B cell (primary cell): ENCODE data around the gene MYBPC3. TPM values are rescaled to one million over a fixed set of nuclear protein-coding genes. Genes with fewer than 3 reads are reported as not detected.
A peak's percentile ranks its signal among the peaks of the same experiment; 100 is the strongest.

Experiments
- ATAC-seq: fragments of 200-7000 bp; cut with Tn5 transposase; one replicate; pipeline ENCODE4 v1.10.0; 2021; ENCODE audit warnings: low read depth, mild to moderate bottlenecking, moderate number of reproducible peaks, moderate library complexity
- CTCF ChIA-PET: fragments of 350-600 bp; sonication (Branson Sonifier 250); formaldehyde crosslinking; loops from one replicate; lab custom pipeline; 2021; ENCODE audit warnings: antibody characterized with exemption, inconsistent platforms; lab: Charles Lee
- POLR2A ChIA-PET: fragments of 350-600 bp; sonication (Branson Sonifier 250); formaldehyde crosslinking; loops from one replicate; lab custom pipeline; 2021; ENCODE audit warnings: antibody characterized with exemption; lab: Charles Lee
- DNase-seq: peaks from one replicate; pipeline ENCODE4 v3.0.0; 2013
- H2AFZ ChIP-seq: 2 replicates; pipeline ENCODE4 v1.6.1; 2012; ENCODE audit warnings: mild to moderate bottlenecking, low read depth, low read length; ENCODE audit not compliant: insufficient read depth, poor library complexity, severe bottlenecking
- H3K27ac ChIP-seq, 2 donors: 1 replicate in 1 of 2; 2 replicates in 1 of 2; pipeline ENCODE4 v1.5.1; 2012 to 2013; ENCODE audit warnings: low read length in 2 of 2, mild to moderate bottlenecking in 2 of 2, moderate library complexity in 1 of 2
- H3K27me3 ChIP-seq, 4 experiments: fragments of 200-600 bp in 1 of 4; sonication (generic) in 1 of 4; replicated peaks in 1 of 4; 1 replicate in 2 of 4; 2 replicates in 2 of 4; pipeline versions ENCODE4 v1.6.1 to v1.7.0; 2013 to 2016; ENCODE audit warnings: low read length in 3 of 4, mild to moderate bottlenecking in 2 of 4, mixed read lengths in 1 of 4, moderate library complexity in 1 of 4; ENCODE audit not compliant: insufficient read depth in 4 of 4, control insufficient read depth in 3 of 4; ENCODE audit errors: control extremely low read depth in 1 of 4
- H3K36me3 ChIP-seq, 2 experiments: replicated peaks in 1 of 2; 1 replicate in 1 of 2; 2 replicates in 1 of 2; pipeline versions ENCODE4 v1.6.1 to v1.7.1; 2013; ENCODE audit warnings: low read length in 1 of 2; ENCODE audit not compliant: insufficient read depth in 2 of 2, control insufficient read depth in 1 of 2; ENCODE audit errors: control extremely low read depth in 1 of 2, extremely low read depth in 1 of 2
- H3K4me1 ChIP-seq, 2 donors: fragments of 200-600 bp in 1 of 2; sonication (generic) in 1 of 2; 1 replicate in 1 of 2; 2 replicates in 1 of 2; pipeline versions ENCODE4 v1.5.1 to v1.6.1; 2013 to 2017; ENCODE audit warnings: low read length in 2 of 2; ENCODE audit not compliant: control insufficient read depth in 2 of 2, insufficient read depth in 2 of 2
- H3K4me2 ChIP-seq: replicated peaks from 2 replicates; pipeline ENCODE3; 2012; ENCODE audit warnings: mild to moderate bottlenecking, low read depth, low read length; ENCODE audit not compliant: poor library complexity, severe bottlenecking
- H3K4me3 ChIP-seq, 5 experiments: fragments of 200-600 bp in 1 of 5; sonication (generic) in 1 of 5; 1 replicate in 3 of 5; 2 replicates in 2 of 5; pipeline versions ENCODE4 v1.5.1 to v1.7.0; 2011 to 2016; ENCODE audit warnings: low read length in 4 of 5, mild to moderate bottlenecking in 4 of 5, low read depth in 2 of 5, control low read depth in 1 of 5, moderate library complexity in 1 of 5; ENCODE audit not compliant: insufficient read depth in 1 of 5; ENCODE audit errors: control extremely low read depth in 1 of 5, extremely low read depth in 1 of 5
- H3K79me2 ChIP-seq: fragments of 200-600 bp; sonication (generic); one replicate; pipeline ENCODE4 v1.6.0; 2016; ENCODE audit warnings: low read length; ENCODE audit not compliant: control insufficient read depth, insufficient read depth
- H3K9ac ChIP-seq: fragments of 200-600 bp; sonication (generic); 2 replicates; pipeline ENCODE4 v1.6.1; 2017; ENCODE audit warnings: mild to moderate bottlenecking, low read length, moderate library complexity
- H3K9me3 ChIP-seq, 3 donors: one replicate each; pipeline versions ENCODE4 v1.6.1 to v1.7.1; 2013; ENCODE audit warnings: low read length in 2 of 3; ENCODE audit not compliant: control insufficient read depth in 2 of 3, insufficient read depth in 1 of 3; ENCODE audit errors: control extremely low read depth in 1 of 3
- H4K20me1 ChIP-seq: 2 replicates; pipeline ENCODE4 v1.6.0; 2012; ENCODE audit warnings: mild to moderate bottlenecking, low read length; ENCODE audit not compliant: insufficient read depth, control insufficient read depth, poor library complexity, severe bottlenecking
- H3K27ac Mint-ChIP-seq: one replicate; pipeline ENCODE4 v1.8.0; 2021; ENCODE audit warnings: mixed read lengths
- H3K27me3 Mint-ChIP-seq: one replicate; pipeline ENCODE4 v1.8.0; 2021; ENCODE audit warnings: mixed read lengths
- H3K4me1 Mint-ChIP-seq: one replicate; pipeline ENCODE4 v1.8.0; 2021; ENCODE audit warnings: mixed read lengths
- H3K4me3 Mint-ChIP-seq: one replicate; pipeline ENCODE4 v1.8.0; 2021; ENCODE audit warnings: mixed read lengths
- H3K9me3 Mint-ChIP-seq: one replicate; pipeline ENCODE4 v1.8.0; 2022; ENCODE audit warnings: mixed read lengths; ENCODE audit not compliant: insufficient read depth
- CTCF ChIP-seq: fragments of 200-600 bp; IDR thresholded peaks from one replicate; pipeline ENCODE4 v1.8.0; 2022; ENCODE audit warnings: antibody characterized with exemption, mild to moderate bottlenecking
- EZH2 ChIP-seq: IDR thresholded peaks from 2 replicates; pipeline ENCODE4 v1.6.1; 2012; ENCODE audit warnings: borderline replicate concordance, low read depth, mild to moderate bottlenecking, moderate library complexity, low read length; ENCODE audit not compliant: insufficient read depth, poor library complexity, severe bottlenecking
- WGBS: methylation state at CpG from one replicate; pipeline ENCODE4 v1.1.5; 2013; ENCODE audit warnings: missing lambda C conversion rate; ENCODE audit not compliant: insufficient coverage; 5-methylcytosine and 5-hydroxymethylcytosine counted together
- intact Hi-C: fragments of 100-400 bp; cut with micrococcal nuclease; formaldehyde crosslinking; loops from one replicate; pipeline ENCODE4 v1.10.0; 2022
- polyA plus RNA-seq: library from polyadenylated mRNA; depleted of rRNA; stranded (reverse); fragments of >200 nt; gene quantifications from 2 replicates; pipeline ENCODE4 v1.2.3, GENCODE V29; 2012
- total RNA-seq, 2 donors: library from RNA; stranded (reverse); fragments of 120-200 nt in 1 of 2; gene quantifications; 1 replicate in 1 of 2; 2 replicates in 1 of 2; pipeline versions ENCODE4 v1.2.3 to v1.2.4, GENCODE V29; 2013 to 2022

MYBPC3 gene
- total and polyA plus RNA-seq, 2 donors (not counting 1 experiment from before 2014, with no cell fraction given), result 0.67 to 1.4 TPM

- H3K27me3 Mint-ChIP-seq, result no peaks in the 10 kb centered on the region
- peaks cover 57% of the 10 kb centered on the region for H3K4me1 Mint-ChIP-seq
- H3K9ac ChIP-seq, result no peak overlapping the region
- H3K27ac Mint-ChIP-seq, result peak overlapping the region; percentile 98
- H3K9me3 Mint-ChIP-seq, result no peaks in the 10 kb centered on the region
- no peak overlapping the region for H3K4me3 ChIP-seq
- TF ChIP-seq EZH2, result no peak
- no peak for TF ChIP-seq CTCF
- DNase-seq (peak; percentile 19), ATAC-seq (no peak)
- no peak overlapping the region for H2AFZ ChIP-seq
- no peaks in the 10 kb centered on the region for H3K27me3 ChIP-seq
- H3K36me3 ChIP-seq, result no peaks in the 10 kb centered on the region
- H3K27ac ChIP-seq, result no peak overlapping the region
- H3K9me3 ChIP-seq, result no peaks in the 10 kb centered on the region
- no peak overlapping the region for H3K4me2 ChIP-seq
- WGBS, result 97% methylated on average over 14 of the region's 16 CpGs
- CTCF ChIA-PET, result interaction anchor here (1.4 to 5.7 kb wide), 5 partner anchors 13 to 20 kb away, joined by 4 to 72 read pairs (median 10); partner anchors contain the start of gene SPI1
- no peak overlapping the region for H3K4me3 Mint-ChIP-seq
- H3K79me2 ChIP-seq, result peaks cover 34% of the 10 kb centered on the region
- H3K4me1 ChIP-seq, result peaks cover 43 to 67% of the 10 kb centered on the region in 2 donors
- intact Hi-C loops, result no loop called here
- H4K20me1 ChIP-seq, result no peaks in the 10 kb centered on the region
- POLR2A ChIA-PET, result interaction anchor here (0.6 to 4.1 kb wide), 5 partner anchors 9 to 211 kb away, joined by 3 to 39 read pairs (median 6); partner anchors contain the start of gene SPI1
Measured at GRCh38 chr11:47391711-47392432, 39.4 kb upstream of the MYBPC3 start.

DNA sequence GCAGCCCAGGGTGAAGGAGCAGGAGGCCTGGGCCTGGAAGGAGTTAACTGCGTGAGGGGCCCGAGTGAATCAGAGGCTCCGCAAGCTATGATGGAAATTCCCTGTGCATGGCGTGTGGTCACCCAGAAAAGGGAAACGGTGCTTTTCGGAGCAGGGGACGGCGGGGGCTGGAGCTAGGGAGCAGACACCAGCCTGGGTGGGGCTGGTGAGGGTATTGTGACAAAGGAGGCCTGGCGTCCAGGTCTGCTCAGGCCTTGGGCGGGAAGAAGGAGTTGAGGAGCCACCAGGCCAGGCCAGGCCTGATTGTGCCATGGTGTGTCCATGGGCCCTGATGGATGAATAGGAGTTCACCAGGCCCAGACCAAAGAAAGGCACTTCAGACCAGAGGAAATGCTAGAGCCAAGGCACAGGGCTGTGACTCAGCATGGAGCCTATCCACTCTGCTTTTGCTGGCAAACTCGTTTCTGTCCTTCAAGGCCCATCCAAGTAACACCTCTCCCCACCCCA is 38.6 kb upstream of the MYBPC3 start:
- Histone ChIP-seq H3K27ac (peak overlapping the region in 1 of 2 donors; percentile 5), H3K9me3 (no peaks in the 10 kb centered on the region), H3K4me3 (no peak overlapping the region), H3K79me2 (peaks cover 34% of the 10 kb centered on the region), H3K27me3 (no peaks in the 10 kb centered on the region), H3K4me2 (no peak overlapping the region), H3K4me1 (peaks cover 42 to 63% of the 10 kb centered on the region in 2 donors), H3K9ac (no peak overlapping the region), H3K36me3 (no peaks in the 10 kb centered on the region), H2AFZ (no peak overlapping the region), H4K20me1 (no peaks in the 10 kb centered on the region)
- DNase-seq, result peak; percentile 45
- TF ChIP-seq EZH2 (no peak), CTCF (no peak)
- 90% methylated on average over 11 of the region's 11 CpGs for WGBS
- H3K27me3 Mint-ChIP-seq, result no peaks in the 10 kb centered on the region
- H3K4me1 Mint-ChIP-seq, result peaks cover 57% of the 10 kb centered on the region
- CTCF ChIA-PET, result interaction anchor here (1.4 to 5.7 kb wide), 5 partner anchors 12 to 20 kb away, joined by 4 to 72 read pairs (median 10); partner anchors contain the start of gene SPI1
- no peak overlapping the region for H3K4me3 Mint-ChIP-seq
- intact Hi-C loops, result no loop called here
- POLR2A ChIA-PET, result interaction anchor here (0.5 to 4.1 kb wide), 4 partner anchors 9 to 757 kb away, joined by 3 to 39 read pairs (median 4); partner anchors contain the start of gene SPI1
- peak overlapping the region; percentile 74 for H3K27ac Mint-ChIP-seq
- H3K9me3 Mint-ChIP-seq, result no peaks in the 10 kb centered on the region
- ATAC-seq, result no peak
